GM12864 (cell line): ENCODE data around the gene DENND6B.

Experiments
- DNase-seq: peaks from one replicate; pipeline ENCODE4 v3.0.0-alpha.2; 2011; ENCODE audit warnings: low read depth
- H3K4me3 ChIP-seq: 2 replicates; pipeline ENCODE4 v1.5.1; 2011; ENCODE audit warnings: mild to moderate bottlenecking, low read depth, low read length, control low read depth
- CTCF ChIP-seq: IDR thresholded peaks from 2 replicates; pipeline ENCODE4 v1.5.1; 2011; ENCODE audit warnings: low read depth, mild to moderate bottlenecking, moderate library complexity, low read length, control low read depth, inconsistent platforms; ENCODE audit errors: missing control alignments

Gene DENND6B

GRCh38 chr22:50296658-50297490 is 29.9 kb downstream of the DENND6B start:
- no peak for TF ChIP-seq CTCF
- DNase-seq: no peak
- H3K4me3 ChIP-seq: no peak overlapping the region

- no peak for TF ChIP-seq CTCF
- no peak overlapping the region for H3K4me3 ChIP-seq
- no peak for DNase-seq
Observed at GRCh38 chr22:50294319-50294656, 32.5 kb downstream of the DENND6B start.

- DNase-seq: no peak
- no peak for TF ChIP-seq CTCF
- H3K4me3 ChIP-seq: no peak overlapping the region; the same call in 1 of the 2 replicates
Observed at GRCh38 chr22:50293441-50294318, 33.1 kb downstream of the DENND6B start.

- TF ChIP-seq CTCF: no peak
- H3K4me3 ChIP-seq: peak overlapping the region; percentile 3; the same call in 1 of the 2 replicates
- no peak for DNase-seq
Observed at GRCh38 chr22:50292643-50293440, 34.0 kb downstream of the DENND6B start.

GRCh38 chr22:50289942-50290630 is 36.7 kb downstream of the DENND6B start:
- DNase-seq: no peak
- H3K4me3 ChIP-seq: no peak overlapping the region
- no peak for TF ChIP-seq CTCF
